ENCODE data around the gene KDSR. TPM values are rescaled to one million over a fixed set of nuclear protein-coding genes. Genes with fewer than 3 reads are reported as not detected.

The KDSR gene
- total RNA-seq, 1 experiment from 2014 or later, result 493 TPM

- Histone ChIP-seq H3K36me3 (ENCODE audit: insufficient read depth, low read length, poor library complexity, severe bottlenecking) (no peaks in the 10 kb centered on the region), H3K4me1 (ENCODE audit: insufficient read depth, low read length, poor library complexity, severe bottlenecking) (no peaks in the 10 kb centered on the region), H3K9me3 (ENCODE audit: low read depth, low read length, poor library complexity, severe bottlenecking) (no peaks in the 10 kb centered on the region), H3K27ac (ENCODE audit: low read depth, low read length, poor library complexity, severe bottlenecking) (no peak overlapping the region), H3K4me3 (ENCODE audit: low read depth, low read length, poor library complexity, severe bottlenecking) (no peak overlapping the region), H3K27me3 (replicated peaks; ENCODE audit: insufficient read depth, low read depth, low read length, poor library complexity) (no peaks in the 10 kb centered on the region)
- ChIA-PET CTCF (no interaction called here), POLR2A (ENCODE audit: low non-redundant PET) (no interaction called here)
- TF ChIP-seq CTCF (conservative IDR thresholded peaks at IDR 0.05; ENCODE audit: low read depth, low read length) (no peak), EZH2 (IDR thresholded peaks at IDR 0.05; ENCODE audit: borderline replicate concordance, low read depth, low read length, poor library complexity, severe bottlenecking) (no peak)
- intact Hi-C loops (cut with micrococcal nuclease; ENCODE audit: unreplicated experiment), result no loop called here
- no TSS peak for BruUV-seq (replicated peaks)
- no peak for DNase-seq (ENCODE audit: low spot score)
Measured at GRCh38 chr18:63283305-63284094, 83.5 kb downstream of the KDSR start.

- Histone ChIP-seq H3K27ac (ENCODE audit: low read depth, low read length, poor library complexity, severe bottlenecking) (no peak overlapping the region), H3K9me3 (ENCODE audit: low read depth, low read length, poor library complexity, severe bottlenecking) (no peaks in the 10 kb centered on the region), H3K4me1 (ENCODE audit: insufficient read depth, low read length, poor library complexity, severe bottlenecking) (no peaks in the 10 kb centered on the region), H3K27me3 (replicated peaks; ENCODE audit: insufficient read depth, low read depth, low read length, poor library complexity) (no peaks in the 10 kb centered on the region), H3K4me3 (ENCODE audit: low read depth, low read length, poor library complexity, severe bottlenecking) (no peak overlapping the region), H3K36me3 (ENCODE audit: insufficient read depth, low read length, poor library complexity, severe bottlenecking) (no peaks in the 10 kb centered on the region)
- no peak for TF ChIP-seq CTCF (conservative IDR thresholded peaks at IDR 0.05; ENCODE audit: low read depth, low read length)
- no peak for TF ChIP-seq EZH2 (IDR thresholded peaks at IDR 0.05; ENCODE audit: borderline replicate concordance, low read depth, low read length, poor library complexity, severe bottlenecking)
- ChIA-PET CTCF (no interaction called here), POLR2A (ENCODE audit: low non-redundant PET) (no interaction called here)
- intact Hi-C loops (cut with micrococcal nuclease; ENCODE audit: unreplicated experiment), result no loop called here
- BruUV-seq (replicated peaks), result no TSS peak
- DNase-seq (ENCODE audit: low spot score), result no peak
Measured at GRCh38 chr18:63282793-63283192, 84.2 kb downstream of the KDSR start.

Other genes with a start within 250 kb of the KDSR start
- 19.6 and 24.9 TPM in 2 replicates for gene BCL2, start 47.4 kb downstream of the KDSR start, total RNA-seq (2021)
- gene VPS4B, start 55.3 kb upstream of the KDSR start, total RNA-seq (2021), result 88.7 and 94.8 TPM in 2 replicates
- 0.11 TPM in 1 of 2 replicates, not detected in the other for gene SERPINB5, start 109.8 kb upstream of the KDSR start, total RNA-seq (2021)
- not detected in 2 replicates for gene SERPINB12, start 175.2 kb upstream of the KDSR start, total RNA-seq (2021)
- 0.49 and 0.50 TPM in 2 replicates for gene SERPINB13, start 220.1 kb upstream of the KDSR start, total RNA-seq (2021)